Ovary (tissue), 9 donors: ENCODE results near the gene COBL. TPM values are rescaled to one million over a fixed set of nuclear protein-coding genes. Genes with fewer than 3 reads are reported as not detected.

ENCODE experiments used
- DNase-seq, 5 donors: peaks; one replicate each; pipeline ENCODE4 v3.0.0-alpha.2; 2019 to 2020
- H3K27ac ChIP-seq, 2 donors: fragments of 200-600 bp; one replicate each; pipeline versions ENCODE4 v1.5.1 to v1.8.0; 2019 to 2022
- H3K27me3 ChIP-seq: fragments of 200-600 bp; one replicate; pipeline ENCODE4 v1.8.0; 2022
- H3K36me3 ChIP-seq: fragments of 200-600 bp; sonication (generic); one replicate; pipeline ENCODE4 v1.5.1; 2019
- H3K4me1 ChIP-seq: one replicate; pipeline ENCODE4 v1.8.1; 2013; ENCODE audit warnings: mild to moderate bottlenecking, moderate library complexity; ENCODE audit not compliant: insufficient read depth
- H3K4me3 ChIP-seq: fragments of 200-600 bp; sonication (generic); one replicate; pipeline ENCODE4 v1.5.1; 2017
- H3K9me3 ChIP-seq, 2 donors: fragments of 200-600 bp in 1 of 2; sonication (generic) in 1 of 2; one replicate each; pipeline versions ENCODE4 v1.5.1 to v1.8.1; 2013 to 2019; ENCODE audit warnings: mild to moderate bottlenecking in 1 of 2, moderate library complexity in 1 of 2
- EP300 ChIP-seq: sonication (generic); formaldehyde crosslinking; IDR thresholded peaks from one replicate; pipeline ENCODE4 v1.6.1; 2017; ENCODE audit warnings: antibody characterized with exemption
- POLR2A ChIP-seq: fragments of 450-650 bp; IDR thresholded peaks from one replicate; pipeline ENCODE4 v1.6.1; 2017; ENCODE audit warnings: antibody characterized with exemption, mild to moderate bottlenecking, moderate library complexity
- WGBS, 3 donors: extraction: QIAGEN DNeasy Blood & Tissue Kit in 1 of 3; methylation state at CpG; one replicate each; pipeline versions ENCODE4 v1.1.5 to v1.1.7; 2013 to 2017; 5-methylcytosine and 5-hydroxymethylcytosine counted together
- intact Hi-C, 4 donors: fragments of 100-400 bp; cut with DNase I; formaldehyde crosslinking; loops; one replicate each; pipeline versions ENCODE4 v1.11.0 to v1.15.1; 2022 to 2023
- polyA plus RNA-seq, 2 donors: library from polyadenylated mRNA; stranded (reverse); fragments of 200-250 nt in 1 of 2; fragments of 350-450 nt in 1 of 2; fragmentation: Illumina TruSeq in 1 of 2; extraction: RNeasy Lipid Tissue Mini Kit (QIAGEN cat#74804) in 1 of 2; gene quantifications; one replicate each; pipeline ENCODE4 v1.2.3, GENCODE V29; 2013 to 2014
- total RNA-seq, 7 donors: library from RNA; depleted of rRNA in 2 of 7; stranded (reverse); fragments of >200 nt in 2 of 7; fragmentation: NEBNext Ultra II Directional in 3 of 7; extraction: Animal tissue kit (Norgen Biotek cat#: 25700) in 3 of 7; gene quantifications; one replicate each; pipeline versions ENCODE4 v1.1.0 to v1.2.4, GENCODE V29; 2016 to 2023
- TF ChIP-seq, protein P1 (sequence below), 3 donors: fragments of 450-650 bp in 2 of 3; fragments of 200-600 bp in 1 of 3; IDR thresholded peaks; one replicate each; pipeline versions ENCODE4 v1.5.1 to v1.8.0; 2016 to 2022; ENCODE audit warnings: antibody characterized with exemption in 3 of 3, mild to moderate bottlenecking in 1 of 3
- donor health status: DM: no; HTN: no; CAD: no; lungs with moderate emphysema.
- donor health status: DM: no; HTN: no; CAD: no.
- donor health status: Bipolar disorder and iron deficiency.
- donor health status: DM: yes; HTN: yes; CAD: no.
- donor health status: DM: no; HTN: no; CAD: no.
- donor health status: DM: yes; HTN: yes; CAD: no.

Gene COBL
- total and polyA plus RNA-seq, 9 donors = 0.87 to 33.4 (median 3.9) TPM

GRCh38 chr7:51198654-51199053 lies 118.0 kb downstream of the COBL start:
- TF ChIP-seq EP300 (no peak), POLR2A (no peak)
- TF ChIP-seq, protein P1, sequence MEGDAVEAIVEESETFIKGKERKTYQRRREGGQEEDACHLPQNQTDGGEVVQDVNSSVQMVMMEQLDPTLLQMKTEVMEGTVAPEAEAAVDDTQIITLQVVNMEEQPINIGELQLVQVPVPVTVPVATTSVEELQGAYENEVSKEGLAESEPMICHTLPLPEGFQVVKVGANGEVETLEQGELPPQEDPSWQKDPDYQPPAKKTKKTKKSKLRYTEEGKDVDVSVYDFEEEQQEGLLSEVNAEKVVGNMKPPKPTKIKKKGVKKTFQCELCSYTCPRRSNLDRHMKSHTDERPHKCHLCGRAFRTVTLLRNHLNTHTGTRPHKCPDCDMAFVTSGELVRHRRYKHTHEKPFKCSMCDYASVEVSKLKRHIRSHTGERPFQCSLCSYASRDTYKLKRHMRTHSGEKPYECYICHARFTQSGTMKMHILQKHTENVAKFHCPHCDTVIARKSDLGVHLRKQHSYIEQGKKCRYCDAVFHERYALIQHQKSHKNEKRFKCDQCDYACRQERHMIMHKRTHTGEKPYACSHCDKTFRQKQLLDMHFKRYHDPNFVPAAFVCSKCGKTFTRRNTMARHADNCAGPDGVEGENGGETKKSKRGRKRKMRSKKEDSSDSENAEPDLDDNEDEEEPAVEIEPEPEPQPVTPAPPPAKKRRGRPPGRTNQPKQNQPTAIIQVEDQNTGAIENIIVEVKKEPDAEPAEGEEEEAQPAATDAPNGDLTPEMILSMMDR (IDR thresholded peaks at IDR 0.05) = no peak
- Histone ChIP-seq H3K27ac (no peak overlapping the region), H3K27me3 (no peaks in the 10 kb centered on the region), H3K36me3 (no peaks in the 10 kb centered on the region), H3K4me3 (no peak overlapping the region), H3K9me3 (no peaks in the 10 kb centered on the region), H3K4me1 (no peaks in the 10 kb centered on the region)
- intact Hi-C loops = no loop called here
- 64 to 80% (median 68%) methylated on average over 1 of the region's 1 CpG for WGBS, 3 donors
- no peak for DNase-seq

DNA sequence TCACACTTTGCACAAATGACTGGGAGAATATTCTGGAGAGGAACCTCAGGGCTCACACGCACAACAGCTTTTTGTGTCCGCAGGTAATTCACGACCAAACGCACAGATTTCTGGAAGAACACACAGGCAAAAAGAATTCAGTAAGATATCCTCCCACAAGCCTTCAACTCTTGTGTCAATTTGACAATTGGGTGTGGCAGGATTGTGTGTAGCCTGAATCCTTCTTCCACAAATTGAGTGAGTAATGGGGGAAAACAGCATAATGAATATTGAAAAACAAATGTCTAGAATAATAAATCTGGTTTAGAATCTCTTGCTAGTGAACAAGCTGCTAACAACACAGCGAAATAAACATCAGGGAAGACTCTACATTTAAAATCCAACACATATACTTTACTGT lies 125.6 kb downstream of the COBL start:
- WGBS, 3 donors = 84 to 88% (median 86%) methylated on average over 5 of the region's 5 CpGs
- no peak for DNase-seq
- no peak overlapping the region for H3K4me3 ChIP-seq
- no peak overlapping the region for H3K27ac ChIP-seq
- intact Hi-C loops = no loop called here
- TF ChIP-seq POLR2A (no peak), EP300 (no peak)
- TF ChIP-seq, protein P1 (IDR thresholded peaks at IDR 0.05) = no peak
- H3K9me3 ChIP-seq = no peaks in the 10 kb centered on the region
- no peaks in the 10 kb centered on the region for H3K27me3 ChIP-seq
- peaks cover 2% of the 10 kb centered on the region for H3K4me1 ChIP-seq
- no peaks in the 10 kb centered on the region for H3K36me3 ChIP-seq

DNA sequence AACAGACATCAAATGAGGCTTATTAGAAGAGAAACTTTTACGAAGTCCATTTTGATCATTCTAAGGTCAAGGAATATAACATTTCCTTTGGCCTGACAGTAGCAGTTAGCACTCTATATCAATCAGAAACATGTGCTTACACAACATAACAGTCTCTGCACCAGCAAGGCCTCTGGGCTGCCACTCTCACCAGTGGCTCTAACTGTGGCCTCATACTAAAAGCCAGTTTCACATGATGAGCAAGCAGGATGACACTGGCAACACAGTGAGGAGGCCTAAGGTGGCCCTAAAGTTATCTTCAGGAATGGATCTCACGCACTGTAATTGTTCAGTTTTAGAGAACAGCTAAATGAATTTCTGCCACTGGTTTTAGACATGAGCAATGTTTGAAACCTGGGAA lies 126.8 kb downstream of the COBL start:
- Histone ChIP-seq H3K4me3 (no peak overlapping the region), H3K36me3 (no peaks in the 10 kb centered on the region), H3K27me3 (no peaks in the 10 kb centered on the region), H3K4me1 (peaks cover 2% of the 10 kb centered on the region), H3K9me3 (no peaks in the 10 kb centered on the region), H3K27ac (no peak overlapping the region)
- intact Hi-C loops = no loop called here
- TF ChIP-seq POLR2A (no peak), EP300 (no peak)
- TF ChIP-seq, protein P1 (IDR thresholded peaks at IDR 0.05) = no peak
- DNase-seq = no peak
- WGBS, 3 donors = 92 to 96% (median 94%) methylated on average over 2 of the region's 2 CpGs

DNA sequence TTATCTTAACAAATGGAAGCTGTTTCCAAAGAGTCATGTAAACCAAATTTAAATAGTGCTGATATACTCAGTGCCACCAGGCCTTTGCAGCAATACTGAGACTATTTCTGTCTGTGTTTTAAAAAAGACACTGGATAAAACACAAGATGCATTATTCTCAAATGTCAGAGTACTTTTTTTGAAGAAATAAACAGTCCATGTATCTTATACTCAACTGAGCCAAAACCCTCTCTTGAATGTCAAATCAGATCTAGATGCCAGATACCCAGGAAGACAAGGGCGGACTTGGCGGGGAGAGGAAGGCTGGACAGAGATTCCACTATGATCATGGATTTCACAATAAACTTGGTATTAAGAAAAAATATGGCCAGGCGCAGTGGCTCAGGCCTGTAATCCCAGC lies 127.6 kb downstream of the COBL start:
- H3K27ac ChIP-seq = no peak overlapping the region
- intact Hi-C loops = no loop called here
- WGBS, 3 donors = 94 to 98% (median 96%) methylated on average over 3 of the region's 3 CpGs

More for the DNA sequence above, 127.6 kb downstream of the COBL start:
- no peak for DNase-seq
- no peak for TF ChIP-seq POLR2A
- TF ChIP-seq EP300 = no peak
- TF ChIP-seq, protein P1 (IDR thresholded peaks at IDR 0.05) = no peak
- Histone ChIP-seq H3K9me3 (no peaks in the 10 kb centered on the region), H3K4me1 (peaks cover 2% of the 10 kb centered on the region), H3K27me3 (no peaks in the 10 kb centered on the region), H3K36me3 (no peaks in the 10 kb centered on the region), H3K4me3 (no peak overlapping the region)
